ENCODE data around the gene MYORG.

The MYORG gene

DNA sequence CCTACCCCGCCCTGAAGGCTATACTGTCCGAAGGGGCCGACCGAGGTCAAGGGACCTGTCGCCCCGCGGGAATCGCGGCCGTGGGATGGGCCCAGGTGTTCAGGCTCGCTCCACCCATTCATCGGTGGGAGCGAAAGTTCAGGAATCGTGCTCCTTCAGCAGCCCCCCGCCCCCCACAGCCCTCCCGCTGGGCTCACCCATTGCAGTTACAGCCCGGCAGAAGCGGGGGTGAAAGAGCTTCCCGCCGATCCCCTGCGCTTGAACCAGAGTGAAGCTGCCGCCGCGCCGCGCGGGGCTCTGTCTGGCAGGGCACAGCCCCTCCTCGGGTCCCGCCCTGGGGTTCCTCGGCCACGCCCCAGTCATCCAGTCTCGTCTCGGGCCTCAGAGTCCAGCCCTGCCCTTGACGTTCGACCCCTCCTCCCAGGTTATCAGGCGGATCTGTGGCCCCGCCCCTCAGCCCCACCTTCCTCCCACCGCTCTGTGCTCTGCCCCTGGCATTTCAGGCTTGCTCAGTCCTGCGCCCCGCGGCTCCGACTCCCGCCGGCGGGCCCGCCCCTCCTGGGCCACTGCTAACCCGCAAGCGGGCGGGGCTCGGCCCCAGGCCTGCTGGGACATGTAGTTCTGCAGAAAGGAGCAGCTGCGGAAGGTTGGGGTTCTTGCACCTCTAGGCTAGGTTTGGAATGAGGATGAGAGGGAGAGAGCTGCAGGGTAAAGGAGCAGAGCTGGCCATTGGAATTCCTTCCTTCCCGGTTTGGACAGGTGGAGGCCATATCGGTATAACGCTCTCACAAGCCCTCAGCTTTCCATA, at the start of gene MYORG:
TSS of gene MYORG (minus strand) at position 303 of the 808 bp plus-strand sequence. CDS start 3,955 bp downstream, outside the sequence.
- DNase-seq (ENCODE audit: low read depth, low spot score) = peak; percentile 91

DNA sequence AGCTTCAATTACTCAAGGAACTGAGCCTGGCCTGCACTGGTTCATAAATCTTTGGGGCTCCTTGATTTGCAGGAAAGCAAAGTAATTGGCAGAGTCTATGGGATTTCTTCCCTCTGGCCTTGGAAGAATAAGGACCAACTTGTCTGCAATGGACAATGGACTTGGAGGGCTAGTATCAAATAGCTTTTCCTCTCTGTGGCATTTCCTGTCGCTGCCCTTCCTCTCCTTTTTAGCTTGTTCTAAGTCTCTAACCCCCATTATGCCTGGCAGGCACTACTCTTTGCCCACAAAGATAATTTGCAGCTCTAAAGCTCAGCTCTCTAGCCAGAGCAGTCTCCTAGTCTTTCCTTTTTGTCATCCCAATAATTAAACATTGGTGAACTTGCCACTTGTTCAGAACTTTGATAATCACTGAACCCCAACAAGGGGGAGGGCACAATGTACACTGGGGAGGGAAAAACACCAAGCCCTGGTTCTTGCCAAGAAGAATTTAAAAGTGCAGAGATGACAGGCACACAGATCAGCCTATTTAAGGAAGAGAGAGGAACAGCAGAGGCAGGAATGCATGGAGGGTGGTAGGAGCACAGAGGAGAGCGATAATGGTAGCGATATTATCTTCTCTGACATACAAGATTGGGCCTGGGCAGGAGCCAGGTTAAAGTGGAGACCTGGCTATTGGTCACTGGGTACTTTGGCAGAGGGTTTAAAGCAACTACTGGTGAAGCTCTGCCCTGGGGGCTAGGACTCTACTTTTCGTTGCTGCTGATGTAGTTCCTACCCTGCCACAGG, 43.2 kb upstream of the MYORG start:
- DNase-seq (ENCODE audit: low read depth, low spot score) = no peak

DNA sequence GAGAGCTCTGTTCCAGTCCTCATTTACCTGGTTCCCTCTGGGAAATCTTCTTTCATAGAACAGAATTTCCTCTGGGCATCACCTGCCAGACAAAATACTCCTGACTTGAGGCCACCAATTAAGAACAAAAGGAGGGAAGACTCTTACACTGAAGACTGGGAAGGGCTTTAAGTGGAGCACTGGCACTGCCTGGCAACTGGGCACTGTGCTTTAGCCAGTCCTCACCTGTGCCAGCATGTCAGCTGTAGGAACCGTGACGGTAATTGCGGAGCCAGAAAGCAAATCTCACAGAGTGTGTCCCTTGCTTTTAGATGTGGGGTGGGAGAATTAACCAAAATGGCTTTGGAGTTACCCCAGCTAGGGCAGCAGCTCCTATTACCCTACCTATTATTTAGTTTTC, 41.0 kb upstream of the MYORG start:
- no peak for DNase-seq (ENCODE audit: low read depth, low spot score)

DNA sequence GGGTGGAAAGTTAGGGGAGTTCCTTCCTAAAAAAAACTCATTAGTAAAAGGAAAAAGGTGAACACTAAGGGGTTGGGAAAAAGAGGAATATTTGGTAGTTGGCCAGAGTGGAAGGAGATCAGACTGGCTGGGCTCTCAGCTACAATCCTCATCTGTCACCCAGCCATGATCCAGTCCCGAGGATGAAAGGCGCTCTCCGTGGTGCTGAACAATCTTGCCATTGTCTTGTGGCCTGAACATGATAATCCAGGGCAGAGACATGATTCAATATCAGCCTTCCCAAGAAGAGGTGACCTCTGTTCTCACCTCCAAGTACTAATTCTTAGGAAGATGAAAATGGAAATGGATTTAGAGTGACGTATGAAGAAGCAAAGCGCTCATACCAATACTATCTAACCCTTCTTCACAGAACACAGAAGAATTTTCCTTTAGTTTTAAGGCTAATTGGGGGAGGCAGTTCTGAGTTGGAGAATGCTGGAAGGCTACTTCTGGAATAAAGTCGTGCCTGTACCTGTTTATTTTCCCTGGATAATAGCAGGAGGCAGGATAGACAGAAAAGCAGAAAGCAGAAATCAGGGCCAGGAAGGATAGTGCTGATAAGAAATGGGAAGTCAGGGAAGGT, 36.6 kb upstream of the MYORG start:
- no peak for DNase-seq (ENCODE audit: low read depth, low spot score)

DNA sequence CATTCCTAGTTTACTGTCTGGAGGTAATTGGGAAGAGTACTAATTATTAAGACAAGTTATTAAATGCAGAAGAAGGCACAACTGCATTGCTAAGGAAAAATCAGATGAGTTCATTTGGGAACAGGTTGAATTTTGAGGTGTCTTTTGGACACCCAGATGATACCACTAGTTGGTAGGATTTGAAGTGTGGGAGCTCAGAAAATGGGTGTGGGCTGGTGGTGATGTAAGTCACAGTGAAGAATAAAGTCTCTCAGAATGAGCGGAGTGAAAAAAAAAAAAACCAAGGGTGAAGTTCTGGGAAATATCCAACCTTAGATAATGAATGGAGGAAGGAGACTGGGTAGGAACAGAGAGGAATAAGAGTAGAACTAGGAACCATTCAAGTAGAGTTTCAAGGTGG, 35.6 kb upstream of the MYORG start:
- no peak for DNase-seq (ENCODE audit: low read depth, low spot score)

DNA sequence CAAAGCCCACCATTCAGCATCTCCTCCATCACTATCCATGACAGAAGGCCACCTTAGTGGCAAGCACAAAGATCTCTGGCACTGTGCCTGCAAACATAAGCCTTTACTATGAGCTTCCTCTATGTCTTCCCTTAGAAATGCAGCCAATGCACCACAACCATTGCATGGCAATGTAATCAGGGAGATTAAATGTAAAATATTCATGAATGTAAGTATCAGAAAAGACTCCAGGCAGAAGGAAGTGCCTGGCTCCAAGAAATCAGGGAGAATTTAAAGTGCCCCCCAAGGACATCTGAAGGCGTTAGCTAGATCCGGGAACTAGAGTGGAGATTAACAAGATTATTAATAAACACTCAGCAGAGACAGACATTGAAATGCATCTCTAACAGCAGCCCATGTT, 32.5 kb upstream of the MYORG start:
- DNase-seq (ENCODE audit: low read depth, low spot score) = no peak

DNA sequence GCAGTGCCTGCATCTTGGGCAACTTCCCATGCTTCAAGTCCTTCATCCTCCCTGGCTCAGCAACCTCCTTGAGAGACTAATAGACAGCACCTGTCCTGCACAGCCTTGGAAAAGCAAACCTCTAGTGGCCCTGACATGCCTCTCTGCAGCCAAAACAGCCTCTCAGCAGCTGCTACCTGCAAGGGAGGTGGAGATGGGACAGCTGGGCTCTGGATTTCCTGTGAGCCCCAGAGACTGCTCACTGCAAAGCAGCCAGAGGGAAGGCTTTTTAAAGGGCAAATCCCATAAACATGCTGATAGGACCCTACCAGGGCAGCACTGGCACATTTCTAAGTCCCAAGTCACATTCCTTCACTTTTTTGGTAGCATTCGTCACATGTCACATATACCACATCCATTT, 31.5 kb upstream of the MYORG start:
- no peak for DNase-seq (ENCODE audit: low read depth, low spot score)

DNA sequence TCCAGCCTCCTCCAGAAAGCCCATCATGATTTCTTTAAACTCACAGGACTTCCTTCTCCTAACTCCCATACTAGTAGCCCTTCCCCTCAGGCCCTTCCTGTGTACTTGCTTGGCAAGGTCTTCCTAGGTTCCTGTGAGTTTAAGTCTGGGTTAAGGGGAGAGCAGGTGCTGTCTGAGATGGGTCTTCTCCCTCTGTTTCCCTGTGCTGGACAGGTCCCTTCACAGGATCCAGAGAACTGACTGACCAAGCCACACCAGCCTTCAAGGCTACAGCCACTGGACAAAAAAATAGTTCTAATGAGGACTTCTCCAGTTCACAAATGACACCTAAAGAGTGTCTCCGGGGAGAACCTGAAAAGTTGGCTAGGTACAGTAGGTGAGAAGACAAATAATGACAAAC, 29.5 kb upstream of the MYORG start:
- DNase-seq (ENCODE audit: low read depth, low spot score) = no peak

DNA sequence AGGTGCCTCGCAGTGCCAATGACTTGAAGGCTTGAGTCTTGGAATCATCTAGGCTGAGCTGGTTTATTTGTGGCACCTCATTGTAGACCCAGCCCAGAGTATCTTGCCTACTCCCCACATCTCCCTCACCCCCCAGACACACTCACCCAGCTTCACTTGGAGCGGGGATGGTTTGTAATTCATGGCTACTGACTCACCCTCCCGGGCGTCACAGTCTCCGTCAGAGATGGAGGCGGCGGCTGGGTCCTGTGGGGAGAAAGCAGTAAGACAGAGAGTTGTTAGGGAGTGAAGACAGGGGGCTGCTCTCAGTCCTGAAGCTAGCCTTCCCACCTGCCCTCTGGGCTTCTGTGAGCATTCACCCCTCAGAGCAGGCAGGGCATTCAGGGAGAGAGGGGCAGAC, 29.0 kb upstream of the MYORG start:
- no peak for DNase-seq (ENCODE audit: low read depth, low spot score)

DNA sequence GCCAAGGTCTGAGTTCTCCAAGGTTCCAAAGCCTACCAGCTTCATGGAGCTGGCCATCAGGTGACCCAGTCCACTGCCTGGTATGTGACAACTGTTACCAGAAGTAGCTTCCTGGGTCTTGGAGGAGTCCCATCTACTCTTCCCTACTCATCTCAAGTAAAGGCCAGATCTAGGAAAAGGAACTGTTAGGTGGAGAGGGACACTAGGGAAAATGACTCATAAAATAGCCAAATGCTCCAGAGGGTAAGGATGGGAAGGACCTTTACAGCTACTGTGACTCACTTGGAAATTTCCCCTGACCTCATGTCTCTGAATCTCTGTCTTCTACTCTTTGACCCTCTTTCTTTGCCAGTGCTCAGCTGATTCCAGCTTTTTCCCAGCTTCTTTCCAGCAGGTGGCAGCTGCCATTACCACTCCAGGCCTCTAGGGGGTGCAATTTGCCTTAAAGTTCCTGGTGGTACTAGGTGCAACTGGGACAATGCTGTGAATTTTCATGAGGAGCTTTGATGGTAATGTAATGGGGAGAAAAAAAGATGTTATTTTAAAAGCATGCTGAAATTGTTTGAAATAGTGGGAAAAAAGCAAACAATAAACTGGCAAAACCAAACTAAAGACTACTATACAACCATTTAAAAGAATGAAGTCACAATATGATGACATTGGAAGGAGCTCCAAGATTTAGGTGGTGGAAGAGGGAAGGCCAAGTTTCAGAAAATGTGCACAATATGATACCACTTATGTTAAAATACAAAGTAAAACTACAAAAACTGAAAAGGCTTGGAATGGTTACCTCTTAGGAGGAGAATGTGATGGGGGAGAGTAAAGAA, 27.1 kb upstream of the MYORG start:
- peak; percentile 25 for DNase-seq (ENCODE audit: low read depth, low spot score)

DNA sequence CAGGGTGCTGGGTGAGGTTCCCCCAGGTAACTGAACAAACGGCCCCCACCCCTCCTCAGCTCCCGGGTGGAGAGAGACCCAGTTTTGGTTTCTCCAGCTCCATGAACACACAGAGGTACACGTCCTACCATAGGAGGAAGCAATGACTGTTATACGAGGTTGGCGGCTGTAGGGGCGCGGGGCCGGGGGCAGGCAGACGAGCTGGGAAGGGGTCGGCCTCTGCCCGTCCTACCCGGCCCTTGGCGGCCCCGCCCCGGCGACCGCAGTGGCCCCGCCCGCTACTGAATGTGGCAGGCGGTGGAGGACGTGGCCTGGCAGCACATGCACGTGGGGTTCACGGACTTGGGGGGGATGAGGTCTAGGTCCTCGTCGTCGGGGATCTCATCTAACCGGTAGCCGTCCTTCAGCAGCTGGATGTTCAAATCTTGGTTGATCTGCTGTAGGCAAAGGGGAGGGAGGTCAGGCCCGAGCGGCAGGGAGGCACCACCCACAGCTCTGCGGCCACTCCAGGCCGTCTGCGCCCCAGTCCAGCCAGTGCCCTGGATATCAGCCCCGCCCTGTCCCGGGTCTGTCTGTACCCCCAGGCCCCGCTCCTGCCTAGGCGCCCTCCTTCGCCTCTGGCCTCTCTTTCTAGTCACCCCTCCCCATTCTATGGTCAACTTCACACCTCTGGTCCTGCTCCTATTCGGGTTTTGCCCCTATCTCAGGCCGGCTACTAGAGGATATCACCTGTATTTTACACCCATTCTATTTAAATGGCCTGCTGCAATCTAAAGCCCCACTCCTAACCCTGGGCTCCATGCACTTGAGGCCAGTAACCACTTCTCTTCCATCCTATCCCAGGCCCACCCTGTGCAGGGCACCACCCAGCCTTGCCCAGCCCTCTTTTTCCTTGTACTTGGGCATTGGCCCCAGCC, 24.2 kb upstream of the MYORG start:
- no peak for DNase-seq (ENCODE audit: low read depth, low spot score)

DNA sequence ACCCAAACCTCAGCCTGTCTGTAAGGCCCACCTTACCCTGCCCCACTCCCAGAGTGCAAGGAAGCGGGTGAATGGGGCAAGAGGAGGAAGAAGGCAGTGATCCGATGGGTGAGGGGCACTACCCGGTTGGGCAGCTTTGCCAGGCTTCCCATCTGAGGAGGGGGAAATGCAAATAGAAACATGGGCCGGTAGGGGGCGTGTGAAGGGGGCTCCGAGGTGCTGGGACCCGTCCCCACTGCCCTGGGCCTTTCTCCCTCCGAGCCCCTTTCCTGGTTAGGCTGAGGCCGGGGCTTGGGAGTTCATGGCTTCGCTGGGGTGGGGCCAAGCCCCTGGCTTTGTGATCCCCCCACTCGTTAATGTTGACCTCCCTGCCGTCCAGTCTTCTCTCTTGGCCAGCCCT, 23.6 kb upstream of the MYORG start:
- no peak for DNase-seq (ENCODE audit: low read depth, low spot score)

DNA sequence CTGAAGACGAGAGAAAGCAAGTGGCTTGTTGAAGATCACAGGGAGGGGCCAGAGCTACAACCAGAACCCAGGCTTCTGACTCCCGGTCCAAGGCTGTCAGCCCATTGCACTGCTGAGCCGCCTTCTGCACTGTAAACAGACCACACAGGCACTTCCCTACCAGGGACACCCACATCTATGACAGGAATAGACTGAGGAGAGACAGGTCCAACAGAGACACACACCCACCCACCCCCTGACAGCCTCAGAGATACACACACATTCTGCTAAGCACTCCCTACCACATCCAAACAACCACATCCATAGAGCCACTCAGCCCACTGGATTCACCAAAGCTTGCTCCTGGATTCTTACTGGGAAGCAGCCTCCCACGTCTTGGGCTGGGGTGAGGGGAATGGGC, 23.0 kb upstream of the MYORG start:
- no peak for DNase-seq (ENCODE audit: low read depth, low spot score)

DNA sequence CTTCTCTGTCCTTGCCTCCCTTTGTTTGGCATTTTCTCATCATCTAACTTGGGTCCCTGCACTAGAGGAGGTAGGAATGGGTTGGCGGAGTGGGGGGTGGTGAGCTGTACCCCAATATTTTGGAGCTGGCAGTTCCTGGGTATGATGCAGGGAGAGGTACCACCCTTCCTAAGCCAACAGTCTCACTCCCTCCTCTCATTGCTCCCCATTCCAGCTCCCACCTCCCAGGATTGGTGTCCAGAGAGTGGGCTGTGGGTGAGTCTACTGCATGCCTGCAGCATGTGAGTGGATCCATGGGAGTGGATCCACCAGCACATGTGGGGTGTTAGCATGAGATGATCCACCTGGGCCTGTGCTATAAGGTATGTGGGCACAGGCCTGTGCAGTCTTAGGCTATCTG, 22.2 kb upstream of the MYORG start:
- no peak for DNase-seq (ENCODE audit: low read depth, low spot score)

DNA sequence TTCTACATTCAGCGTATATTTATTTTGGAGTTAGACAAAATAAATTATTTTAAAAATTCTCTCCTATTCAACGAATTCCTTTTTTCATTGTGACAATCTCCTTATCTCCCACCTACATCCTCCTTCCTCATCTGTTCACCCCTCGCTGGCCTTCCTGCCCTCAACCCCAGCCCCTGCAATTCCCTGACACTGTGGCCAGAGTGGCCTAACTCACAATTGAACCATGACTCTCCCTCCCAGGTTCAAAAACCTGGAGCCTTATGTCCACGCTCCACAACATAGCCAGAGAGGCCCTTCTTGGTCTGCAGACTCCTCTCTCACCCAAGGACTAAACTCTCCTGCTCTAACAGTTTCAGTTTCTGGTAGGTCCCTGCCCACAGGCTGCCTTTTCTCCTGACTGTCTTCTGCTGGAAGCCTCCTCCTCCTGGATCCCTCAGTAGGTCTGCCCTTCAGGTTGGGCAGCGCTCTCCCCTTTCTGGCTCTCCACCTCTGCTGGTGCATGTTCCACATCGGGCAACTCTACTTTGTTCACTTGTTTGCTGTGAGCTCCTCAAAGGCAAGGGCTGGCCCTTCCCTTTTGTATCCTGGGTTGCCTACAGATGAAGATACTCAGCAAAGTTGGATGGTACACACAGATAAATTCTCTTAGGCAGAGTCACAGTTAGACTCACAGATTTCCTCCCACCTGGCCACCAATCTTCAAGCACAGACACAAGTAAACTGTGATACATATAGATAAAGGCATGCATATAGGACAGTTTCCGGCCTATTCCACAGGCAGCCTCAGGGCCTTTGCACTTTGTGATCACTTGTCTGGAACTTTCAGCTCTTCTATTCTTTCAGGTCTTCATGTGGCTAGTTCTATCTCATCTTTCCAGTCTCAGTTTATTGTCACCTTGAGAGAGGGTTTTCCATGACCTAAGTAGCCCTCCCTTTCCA, 19.8 kb upstream of the MYORG start:
- DNase-seq (ENCODE audit: low read depth, low spot score) = no peak

DNA sequence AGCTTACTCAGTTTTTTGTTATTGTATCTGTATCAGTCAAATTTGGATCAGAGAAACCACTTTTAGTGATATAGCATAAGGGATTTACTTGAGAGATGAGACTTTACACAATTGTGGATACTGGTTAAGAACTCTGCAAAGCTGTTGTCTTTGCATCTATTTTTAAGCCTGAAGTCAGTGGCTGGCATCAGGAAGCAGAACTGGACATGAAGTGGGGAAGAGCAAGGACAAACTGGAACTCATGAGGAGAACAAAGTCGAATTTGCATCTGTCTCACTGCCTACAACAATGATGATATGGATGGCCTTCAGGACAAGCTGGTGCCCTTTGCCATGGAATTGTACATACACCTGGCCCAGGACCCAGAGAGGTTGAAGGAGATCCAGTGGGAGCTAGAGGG, 15.8 kb upstream of the MYORG start:
- no peak for DNase-seq (ENCODE audit: low read depth, low spot score)

DNA sequence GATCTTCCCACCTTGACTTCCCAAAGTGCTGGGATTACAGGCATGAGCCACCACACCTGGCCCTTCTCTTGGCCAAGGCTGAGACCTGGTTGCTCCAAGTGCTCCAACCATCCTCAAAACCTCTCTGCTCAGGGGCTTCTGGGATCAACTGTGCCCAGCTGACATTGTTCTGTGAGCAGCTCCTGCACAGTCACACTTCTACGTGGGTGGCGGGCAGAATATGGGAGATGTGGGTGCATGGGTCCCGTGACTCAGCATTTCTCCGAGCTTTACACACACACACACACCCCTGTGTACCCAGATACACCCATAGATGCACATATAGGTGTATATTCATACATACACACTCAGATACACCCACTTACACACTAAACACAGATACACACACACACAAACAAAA, 10.5 kb upstream of the MYORG start:
- no peak for DNase-seq (ENCODE audit: low read depth, low spot score)

DNA sequence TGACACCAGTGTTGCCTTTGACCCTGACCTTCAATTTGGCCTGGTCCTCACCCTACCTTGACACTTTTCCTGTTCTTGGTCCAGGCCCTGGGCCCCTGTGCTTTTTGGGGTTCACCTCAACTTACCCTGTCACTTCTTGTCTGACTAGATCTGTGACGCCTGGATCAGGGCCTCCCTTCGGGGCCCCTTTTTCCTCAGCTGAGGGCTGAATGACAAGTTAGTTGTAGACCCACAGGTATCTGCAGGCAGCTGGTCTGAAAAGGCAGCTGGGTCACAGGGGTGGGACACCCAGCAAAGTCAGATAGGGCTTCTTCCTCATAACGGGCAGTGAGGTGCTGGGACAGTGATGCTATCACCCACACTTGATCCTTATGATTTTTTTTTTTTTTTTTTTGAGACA, 10.0 kb upstream of the MYORG start:
- DNase-seq (ENCODE audit: low read depth, low spot score) = no peak

DNA sequence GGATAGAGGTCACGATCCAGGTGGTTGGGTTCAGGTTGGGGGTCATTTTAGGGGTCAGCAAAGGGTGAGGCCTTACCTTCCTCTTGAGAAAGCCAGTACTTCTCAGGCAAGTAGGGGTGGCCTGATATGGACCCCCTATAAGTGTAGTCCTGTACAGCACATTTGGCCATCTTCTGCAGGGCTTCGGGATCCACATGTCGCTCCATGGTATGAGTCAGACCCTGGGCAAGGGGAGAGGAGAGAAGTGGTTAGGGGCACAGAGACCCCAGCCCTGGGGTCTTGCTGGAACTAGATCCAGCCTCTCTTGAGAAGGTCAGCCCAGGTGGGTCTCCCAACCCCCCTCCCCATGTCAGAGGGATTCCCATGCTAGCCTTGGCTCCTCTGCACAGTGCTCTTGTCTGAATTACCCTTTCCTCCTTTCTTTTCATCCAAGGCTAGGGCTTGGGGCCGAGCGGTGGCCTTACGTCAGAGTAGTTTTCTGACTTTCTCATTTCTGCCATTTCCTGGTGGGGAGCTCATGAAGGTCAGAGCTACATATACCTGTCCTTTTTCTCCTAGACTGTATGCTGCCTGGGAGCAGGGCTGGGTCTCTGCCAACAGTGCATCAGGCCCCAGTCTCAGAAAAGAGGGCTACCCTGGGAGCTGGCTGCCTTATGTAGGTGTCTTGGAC, 9.0 kb upstream of the MYORG start:
- DNase-seq (ENCODE audit: low read depth, low spot score) = no peak
